NOMO-1 treated with dmso at 0.1 percent for 144 hours (cell line): Measurements from ENCODE around the gene MUCL1.

Experiments used
- DNase-seq: peaks from one replicate; lab custom pipeline; 2025; ENCODE audit not compliant: unreplicated experiment; lab: John Stamatoyannopoulos, UW

MUCL1 gene

DNA sequence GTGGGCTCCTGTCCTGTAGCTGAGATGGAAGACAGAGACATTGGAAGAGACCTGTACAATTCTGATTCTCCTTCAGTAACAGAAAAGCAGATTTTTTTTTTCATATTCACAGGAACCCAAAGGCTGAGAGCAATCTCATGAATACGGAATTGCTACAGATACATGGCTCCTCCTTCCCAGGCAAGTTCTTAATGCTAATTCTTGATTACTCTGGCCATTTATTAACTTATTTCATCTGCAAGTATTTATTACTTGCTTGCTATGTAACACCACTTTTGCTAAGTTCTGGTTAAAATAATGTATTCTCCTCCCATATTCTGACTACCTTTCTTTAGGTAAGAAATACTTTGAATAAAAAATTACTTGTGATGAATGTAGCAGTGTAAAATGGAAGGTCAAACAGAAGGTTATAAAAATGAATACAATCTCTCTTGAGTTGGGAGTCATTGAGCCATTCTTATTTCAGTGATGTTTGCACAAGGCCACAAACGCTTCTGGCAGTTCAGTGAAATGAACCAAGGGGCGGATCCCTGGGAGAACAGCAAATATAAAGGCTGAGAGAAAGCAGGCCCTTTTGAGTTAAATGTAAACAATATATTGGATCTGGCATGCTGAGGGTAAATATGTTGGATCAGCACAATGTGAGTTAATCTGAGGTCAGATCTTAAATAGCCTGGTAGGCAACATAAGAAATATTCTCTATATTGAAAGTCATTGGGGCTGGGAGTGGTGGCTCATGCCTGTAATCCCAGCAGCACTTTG, 37.6 kb downstream of the MUCL1 start:
- no peak for DNase-seq
